Measurements from ENCODE around the gene GREB1L. TPM values are rescaled to one million over a fixed set of nuclear protein-coding genes. Genes with fewer than 3 reads are reported as not detected.

The GREB1L gene
- total and polyA plus RNA-seq, 10 of the 15 experiments (the other 5 are each of a cell fraction or from before 2014, with no cell fraction given) = under 0.01 to 0.11 (median 0.03) TPM; not detected in 1

GRCh38 chr18:21402272-21402671 lies 160.2 kb downstream of the GREB1L start (continued):
- TF ChIP-seq SKIL (IDR thresholded peaks at IDR 0.05; ENCODE audit: low read depth, poor library complexity, severe bottlenecking) (no peak), SP1 (IDR thresholded peaks at IDR 0.05; ENCODE audit: low read depth, low read length) (no peak)

- Histone ChIP-seq H3K79me2 (ENCODE audit: control insufficient read depth, insufficient read depth, low read length) (no peaks in the 10 kb centered on the region), H3K27me3 (replicated peaks in 1 of 2; ENCODE audit: control insufficient read depth in 2 of 2, insufficient read depth in 2 of 2, low read length in 1 of 2) (no peaks in the 10 kb centered on the region; a peak in 2 of 4 replicates), H3K27ac (ENCODE audit: control insufficient read depth, insufficient read depth) (no peak overlapping the region), H2AFZ (ENCODE audit: control insufficient read depth, low read depth, low read length) (no peak overlapping the region), H3K4me1 (ENCODE audit: control insufficient read depth, insufficient read depth, low read length) (no peaks in the 10 kb centered on the region), H3K9ac (ENCODE audit: control insufficient read depth, insufficient read depth, low read length) (no peak overlapping the region), H3K9me3 (replicated peaks; ENCODE audit: control insufficient read depth, insufficient read depth, low read length) (no peaks in the 10 kb centered on the region), H3K4me3 (no peak overlapping the region), H4K20me1 (ENCODE audit: control insufficient read depth, insufficient read depth) (no peaks in the 10 kb centered on the region), H3K4me2 (ENCODE audit: control insufficient read depth, insufficient read depth) (no peak overlapping the region), H3K36me3 (ENCODE audit: control insufficient read depth in 2 of 2, insufficient read depth in 2 of 2, low read length in 1 of 2) (no peaks in the 10 kb centered on the region)
- no peak for TF ChIP-seq ZNF687 (IDR thresholded peaks at IDR 0.05)
- TF ChIP-seq IKZF1 (conservative IDR thresholded peaks at IDR 0.05) = no peak
- no peak for TF ChIP-seq ZZZ3 (IDR thresholded peaks at IDR 0.05; ENCODE audit: control insufficient read depth, insufficient read length, low read depth)
- RAD21 ChIA-PET (ENCODE audit: unreplicated experiment) = no interaction called here
- no TSS peak for BruUV-seq (replicated peaks)
- DNase-seq (ENCODE audit: low read depth, low spot score) (no peak), ATAC-seq (no peak), FAIRE-seq (no peak)
- in situ Hi-C loops (cut with MboI) (no loop called here), intact Hi-C loops (cut with micrococcal nuclease; ENCODE audit: unreplicated experiment) (no loop called here)
- CTCF ChIA-PET = interaction anchor here (1.2 kb wide), 1 partner anchor 12 kb away, joined by 3 read pairs; no protein-coding TSS in a partner anchor
- SMC1A ChIA-PET (ENCODE audit: uncharacterized antibody, unreplicated experiment) = no interaction called here
- 75% methylated on average over 1 of the region's 1 CpG for WGBS (ENCODE audit: insufficient coverage, insufficient replicate concordance, low lambda C conversion rate, missing lambda C conversion rate)
- POLR2A ChIA-PET = no interaction called here
Measured at GRCh38 chr18:21404426-21404825, 162.4 kb downstream of the GREB1L start.

Measured in GM12878 (cell line).